GM23248 (cell line): ENCODE measurements around the gene ZNF445. TPM values are rescaled to one million over a fixed set of nuclear protein-coding genes. Genes with fewer than 3 reads are reported as not detected.

Experiments used
- DNase-seq: peaks from one replicate; pipeline ENCODE4 v3.0.0-alpha.2; 2015
- H2AFZ ChIP-seq: fragments of 200-600 bp; sonication (generic); 2 replicates; pipeline ENCODE4 v1.6.1; 2016; ENCODE audit warnings: antibody characterized with exemption
- H3F3A ChIP-seq: fragments of 200-600 bp; sonication (generic); 2 replicates; pipeline ENCODE4 v1.6.1; 2016; ENCODE audit warnings: mild to moderate bottlenecking, antibody characterized with exemption, mixed run types; ENCODE audit not compliant: insufficient read depth
- H3K27ac ChIP-seq: fragments of 200-600 bp; sonication (generic); 2 replicates; pipeline ENCODE4 v1.5.1; 2016; ENCODE audit warnings: mild to moderate bottlenecking
- H3K27me3 ChIP-seq: fragments of 200-600 bp; sonication (generic); replicated peaks from 2 replicates; pipeline ENCODE4 v1.6.1; 2016; ENCODE audit warnings: mild to moderate bottlenecking; ENCODE audit not compliant: insufficient read depth
- H3K36me3 ChIP-seq: fragments of 200-600 bp; sonication (generic); 2 replicates; pipeline ENCODE4 v1.6.1; 2016; ENCODE audit warnings: low read depth, mild to moderate bottlenecking
- H3K4me1 ChIP-seq: fragments of 200-600 bp; sonication (generic); 2 replicates; pipeline ENCODE4 v1.6.1; 2016; ENCODE audit warnings: mild to moderate bottlenecking; ENCODE audit not compliant: insufficient read depth
- H3K4me2 ChIP-seq: fragments of 200-600 bp; sonication (generic); one replicate; pipeline ENCODE4 v1.6.1; 2016; ENCODE audit warnings: mild to moderate bottlenecking; ENCODE audit not compliant: unreplicated experiment
- H3K4me3 ChIP-seq: fragments of 200-600 bp; sonication (generic); 2 replicates; pipeline ENCODE4 v1.5.1; 2016; ENCODE audit warnings: mild to moderate bottlenecking
- H3K79me2 ChIP-seq: fragments of 200-600 bp; sonication (generic); 2 replicates; pipeline ENCODE4 v1.6.1; 2016; ENCODE audit warnings: mild to moderate bottlenecking; ENCODE audit not compliant: insufficient read depth
- H3K9ac ChIP-seq: fragments of 200-600 bp; sonication (generic); 2 replicates; pipeline ENCODE4 v1.6.1; 2016; ENCODE audit warnings: mild to moderate bottlenecking
- H3K9me2 ChIP-seq: fragments of 200-600 bp; sonication (generic); 2 replicates; pipeline ENCODE4 v1.6.1; 2016; ENCODE audit warnings: mixed run types, mild to moderate bottlenecking, moderate library complexity; ENCODE audit not compliant: insufficient read depth
- H3K9me3 ChIP-seq: fragments of 200-600 bp; sonication (generic); one replicate; pipeline ENCODE4 v1.6.1; 2017; ENCODE audit warnings: low read depth
- H4K20me1 ChIP-seq: fragments of 200-600 bp; sonication (generic); 2 replicates; pipeline ENCODE4 v1.6.0; 2016; ENCODE audit not compliant: insufficient read depth
- EZH2 ChIP-seq: fragments of 200-600 bp; sonication (generic); IDR thresholded peaks from 2 replicates; pipeline ENCODE4 v1.6.1; 2018; ENCODE audit warnings: antibody characterized with exemption, mild to moderate bottlenecking; ENCODE audit not compliant: insufficient read depth, poor library complexity, severe bottlenecking
- EZH2phosphoT487 ChIP-seq: fragments of 200-600 bp; sonication (generic); IDR thresholded peaks from 2 replicates; pipeline ENCODE4 v1.6.1; 2018; ENCODE audit warnings: antibody characterized with exemption, moderate library complexity, mild to moderate bottlenecking, low read depth; ENCODE audit not compliant: insufficient read depth
- WGBS, 2 experiments: methylation state at CpG; one replicate each; pipeline ENCODE4 v1.1.6; 2015 to 2017; ENCODE audit warnings: low lambda C conversion rate in 2 of 2, low coverage in 1 of 2; ENCODE audit errors: missing lambda C conversion rate in 2 of 2; 5-methylcytosine and 5-hydroxymethylcytosine counted together
- in situ Hi-C: fragments of 300-500 bp; cut with MboI; formaldehyde crosslinking; loops from 2 replicates; pipeline ENCODE4 v1.15.0; 2020
- polyA plus RNA-seq: library from polyadenylated mRNA; unstranded; fragments of >200 nt; fragmentation: Nextera tagmentation; extraction: Ambion mirVana; gene quantifications from 2 replicates; pipeline ENCODE4 v1.2.1, GENCODE V29; 2016
- total RNA-seq: library from RNA; depleted of rRNA; stranded (reverse); fragments of >200 nt; shearing (Covaris generic); gene quantifications from 2 replicates; pipeline ENCODE4 v1.2.3, GENCODE V29; 2014

Gene ZNF445
- total and polyA plus RNA-seq, 2 experiments from 2014 or later = 2.2 to 5.9 TPM

DNA sequence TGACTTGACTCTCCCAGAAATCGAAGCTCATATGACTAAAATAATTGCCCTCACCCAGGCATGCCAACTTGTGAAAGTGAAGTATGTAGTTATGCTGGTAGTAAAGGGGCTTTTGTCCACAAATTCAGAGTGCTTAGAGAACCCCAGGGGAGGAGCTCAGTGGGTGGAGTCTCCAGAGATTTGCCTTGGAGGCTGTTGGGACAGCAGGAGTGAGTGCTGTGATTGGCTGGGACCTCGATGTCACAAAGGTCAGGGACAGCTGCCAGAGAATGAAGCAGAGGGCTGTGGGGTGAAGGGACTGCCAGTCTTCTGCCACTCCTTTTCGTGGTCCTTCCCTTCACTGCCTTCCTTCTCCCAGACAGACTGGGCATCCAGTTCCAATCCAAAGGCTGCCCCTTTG lies 49.8 kb downstream of the ZNF445 start:
- H3K4me1 ChIP-seq = no peaks in the 10 kb centered on the region
- H3K27me3 ChIP-seq = 0 out of 2 replicates have a peak, but pooled peaks cover 3% of the 10 kb centered on the region
- H3K4me2 ChIP-seq = no peak overlapping the region
- DNase-seq = no peak
- no peak overlapping the region for H3K4me3 ChIP-seq
- H3F3A ChIP-seq = no peaks in the 10 kb centered on the region
- H3K27ac ChIP-seq = no peak overlapping the region
- WGBS, 2 experiments = 56 to 64% methylated on average over 3 of the region's 3 CpGs
- no peaks in the 10 kb centered on the region for H3K36me3 ChIP-seq
- H2AFZ ChIP-seq = no peak overlapping the region
- no peaks in the 10 kb centered on the region for H3K79me2 ChIP-seq
- H3K9ac ChIP-seq = no peak overlapping the region
- in situ Hi-C loops = no loop called here
- no peak for TF ChIP-seq EZH2phosphoT487
- no peak for TF ChIP-seq EZH2
- H3K9me3 ChIP-seq = no peaks in the 10 kb centered on the region
- no peaks in the 10 kb centered on the region for H4K20me1 ChIP-seq
- H3K9me2 ChIP-seq = no peaks in the 10 kb centered on the region

DNA sequence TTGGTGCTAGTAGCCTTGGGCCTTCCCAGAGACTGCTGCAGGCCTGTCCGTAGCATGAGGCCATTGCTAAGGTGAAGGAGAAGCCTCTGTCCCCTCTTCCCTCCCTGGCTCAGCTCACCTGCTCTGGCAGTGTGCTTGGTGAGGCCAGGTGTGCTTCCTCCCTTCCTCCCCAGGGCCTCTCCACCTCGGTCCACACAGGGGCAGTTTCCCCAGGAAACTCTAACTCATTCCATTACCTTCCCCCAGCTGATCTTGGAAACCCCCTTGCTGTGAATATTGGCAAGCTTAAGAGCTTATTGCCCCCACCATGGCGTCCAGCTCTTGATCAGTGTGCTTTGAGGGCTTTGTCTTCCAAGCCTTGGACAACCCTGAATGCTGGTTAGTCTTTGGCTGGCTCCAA lies 52.7 kb downstream of the ZNF445 start:
- no peak overlapping the region for H3K27ac ChIP-seq
- no peak for TF ChIP-seq EZH2
- no peak for TF ChIP-seq EZH2phosphoT487
- in situ Hi-C loops = no loop called here
- H3K79me2 ChIP-seq = no peaks in the 10 kb centered on the region
- H3K9me3 ChIP-seq = no peaks in the 10 kb centered on the region
- no peaks in the 10 kb centered on the region for H3K9me2 ChIP-seq
- 0 out of 2 replicates have a peak, but pooled peaks cover 3% of the 10 kb centered on the region for H3K27me3 ChIP-seq
- no peaks in the 10 kb centered on the region for H3K4me1 ChIP-seq
- H3K36me3 ChIP-seq = no peaks in the 10 kb centered on the region
- H3K4me3 ChIP-seq = no peak overlapping the region
- no peak overlapping the region for H3K4me2 ChIP-seq
- no peak overlapping the region for H3K9ac ChIP-seq
- DNase-seq = no peak
- no peaks in the 10 kb centered on the region for H3F3A ChIP-seq
- H4K20me1 ChIP-seq = no peaks in the 10 kb centered on the region
- 16 to 58% methylated on average over 3 of the region's 3 CpGs for WGBS, 2 experiments
- H2AFZ ChIP-seq = no peak overlapping the region

DNA sequence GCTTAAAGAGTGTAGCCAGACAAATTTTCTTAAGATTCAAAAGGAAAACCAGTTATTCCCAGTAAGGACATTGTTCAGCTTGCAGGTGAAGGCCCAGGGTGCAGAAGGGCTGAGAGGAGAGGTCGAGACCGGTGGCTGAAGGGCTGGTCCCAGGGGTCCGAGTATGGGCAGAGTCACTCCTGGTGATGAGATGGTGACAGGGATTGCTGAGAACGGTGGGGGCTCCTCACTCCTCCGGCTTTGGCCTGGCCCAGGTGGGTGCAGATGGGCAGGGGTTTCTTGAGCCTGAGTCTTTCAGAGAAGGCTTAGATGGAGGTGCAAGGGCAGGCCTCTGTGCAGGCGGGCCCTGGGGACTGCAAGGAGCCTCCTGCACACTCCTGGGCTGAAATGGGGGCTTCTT lies 56.2 kb downstream of the ZNF445 start:
- H3K9ac ChIP-seq = no peak overlapping the region
- H3K9me3 ChIP-seq = no peaks in the 10 kb centered on the region
- no peak overlapping the region for H2AFZ ChIP-seq
- H3K9me2 ChIP-seq = no peaks in the 10 kb centered on the region
- no peaks in the 10 kb centered on the region for H3K4me1 ChIP-seq
- in situ Hi-C loops = no loop called here
- 49 to 60% methylated on average over 6 of the region's 6 CpGs for WGBS, 2 experiments
- no peaks in the 10 kb centered on the region for H3K79me2 ChIP-seq
- H3K27me3 ChIP-seq = 0 out of 2 replicates have a peak, but pooled peaks cover 3% of the 10 kb centered on the region
- H3K27ac ChIP-seq = no peak overlapping the region
- no peak for DNase-seq
- H3K4me2 ChIP-seq = no peak overlapping the region
- no peak overlapping the region for H3K4me3 ChIP-seq
- H3K36me3 ChIP-seq = no peaks in the 10 kb centered on the region
- no peaks in the 10 kb centered on the region for H3F3A ChIP-seq
- TF ChIP-seq EZH2 (no peak), EZH2phosphoT487 (no peak)
- no peaks in the 10 kb centered on the region for H4K20me1 ChIP-seq

DNA sequence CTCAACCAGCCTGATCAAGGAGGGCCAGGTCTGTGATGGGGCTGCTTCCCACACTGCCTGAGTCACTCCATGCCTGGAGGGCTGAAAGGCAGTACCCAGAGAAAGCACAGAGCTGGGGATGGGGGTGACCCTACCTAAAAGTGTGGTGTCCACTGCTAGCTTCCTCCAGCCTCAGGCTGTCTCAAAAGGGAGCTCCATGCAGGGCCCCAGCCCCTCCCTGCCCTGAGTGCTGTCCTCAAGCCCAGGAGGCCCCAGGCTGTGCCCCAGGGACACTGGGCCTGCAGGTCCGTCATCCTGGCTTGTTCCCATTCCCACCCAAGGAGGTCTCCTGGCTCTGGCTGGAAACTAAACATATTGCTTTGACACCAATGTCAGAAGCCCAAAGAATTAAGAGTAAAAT lies 56.8 kb downstream of the ZNF445 start:
- H3K36me3 ChIP-seq = no peaks in the 10 kb centered on the region
- H3F3A ChIP-seq = no peaks in the 10 kb centered on the region
- no peak overlapping the region for H3K27ac ChIP-seq
- no peak overlapping the region for H3K4me2 ChIP-seq
- no peaks in the 10 kb centered on the region for H3K9me3 ChIP-seq
- H3K4me3 ChIP-seq = no peak overlapping the region
- H3K9ac ChIP-seq = no peak overlapping the region
- no peaks in the 10 kb centered on the region for H4K20me1 ChIP-seq
- no peaks in the 10 kb centered on the region for H3K79me2 ChIP-seq
- H3K9me2 ChIP-seq = no peaks in the 10 kb centered on the region
- DNase-seq = no peak
- 0 out of 2 replicates have a peak, but pooled peaks cover 3% of the 10 kb centered on the region for H3K27me3 ChIP-seq
- WGBS, 2 experiments = 33 to 88% methylated on average over 1 of the region's 1 CpG
- no peak overlapping the region for H2AFZ ChIP-seq
- TF ChIP-seq EZH2phosphoT487 (no peak), EZH2 (no peak)
- in situ Hi-C loops = no loop called here
- no peaks in the 10 kb centered on the region for H3K4me1 ChIP-seq
